CD4-positive, alpha-beta memory T cell (primary cell): ENCODE data around the gene EVI2B. TPM values are rescaled to one million over a fixed set of nuclear protein-coding genes. Genes with fewer than 3 reads are reported as not detected.
"Not testable (repeated sequence)": the region's sequence is repeated elsewhere in the genome, so short reads cannot be mapped to it uniquely, and the experiment has no call there.

Experiments used
- CTCF ChIA-PET: fragments of 350-600 bp; sonication (Branson Sonifier 250); formaldehyde crosslinking; loops from one replicate; lab custom pipeline; 2021; ENCODE audit warnings: inconsistent platforms; ENCODE audit not compliant: partially characterized antibody; lab: Charles Lee
- POLR2A ChIA-PET: fragments of 350-600 bp; sonication (Branson Sonifier 250); formaldehyde crosslinking; loops from one replicate; lab custom pipeline; 2021; ENCODE audit not compliant: partially characterized antibody; lab: Charles Lee
- DNase-seq, 5 donors: peaks; one replicate each; pipeline versions ENCODE4 v3.0.0 to v3.0.0-alpha.2; 2020 to 2022; ENCODE audit warnings: mixed read lengths in 1 of 5
- H3K27ac ChIP-seq: one replicate; pipeline ENCODE4 v1.7.0; 2013; ENCODE audit warnings: low read depth, low read length
- H3K27me3 ChIP-seq: 2 replicates; pipeline ENCODE4 v1.7.0; 2013; ENCODE audit warnings: mild to moderate bottlenecking, low read length, moderate library complexity; ENCODE audit not compliant: insufficient read depth
- H3K36me3 ChIP-seq: 2 replicates; pipeline ENCODE4 v1.7.0; 2013; ENCODE audit warnings: mild to moderate bottlenecking, low read length, moderate library complexity; ENCODE audit not compliant: insufficient read depth
- H3K4me1 ChIP-seq: 2 replicates; pipeline ENCODE4 v1.7.0; 2013; ENCODE audit warnings: mild to moderate bottlenecking, low read length, moderate library complexity; ENCODE audit not compliant: insufficient read depth
- H3K4me3 ChIP-seq, 2 donors: one replicate each; pipeline ENCODE4 v1.7.0; 2013; ENCODE audit warnings: low read length in 2 of 2, mild to moderate bottlenecking in 1 of 2
- H3K9me3 ChIP-seq, 2 donors: one replicate each; pipeline ENCODE4 v1.7.0; 2013; ENCODE audit warnings: low read length in 2 of 2, control low read depth in 1 of 2; ENCODE audit not compliant: control insufficient read depth in 1 of 2
- H3K27ac Mint-ChIP-seq, 7 donors: one replicate each; pipeline ENCODE4 v1.8.0; 2020 to 2021; ENCODE audit warnings: mixed read lengths in 7 of 7, mild to moderate bottlenecking in 6 of 7, inconsistent platforms in 3 of 7, moderate library complexity in 3 of 7
- H3K27me3 Mint-ChIP-seq, 2 donors: one replicate each; pipeline ENCODE4 v1.8.0; 2020 to 2021; ENCODE audit warnings: mixed read lengths in 2 of 2
- H3K36me3 Mint-ChIP-seq, 2 donors: one replicate each; pipeline ENCODE4 v1.8.0; 2020 to 2021; ENCODE audit warnings: mixed read lengths in 2 of 2, inconsistent platforms in 1 of 2, mild to moderate bottlenecking in 1 of 2
- H3K4me1 Mint-ChIP-seq, 4 donors: one replicate each; pipeline ENCODE4 v1.8.0; 2020 to 2021; ENCODE audit warnings: mixed read lengths in 4 of 4, mild to moderate bottlenecking in 1 of 4
- H3K4me3 Mint-ChIP-seq, 8 donors: one replicate each; pipeline ENCODE4 v1.8.0; 2020 to 2021; ENCODE audit warnings: mixed read lengths in 8 of 8, mild to moderate bottlenecking in 7 of 8, moderate library complexity in 6 of 8, inconsistent platforms in 3 of 8
- H3K9me3 Mint-ChIP-seq, 8 donors: one replicate each; pipeline ENCODE4 v1.8.0; 2020 to 2021; ENCODE audit warnings: mixed read lengths in 8 of 8, mild to moderate bottlenecking in 5 of 8, inconsistent platforms in 3 of 8, moderate library complexity in 1 of 8
- intact Hi-C: fragments of 100-400 bp; cut with micrococcal nuclease; formaldehyde crosslinking; loops from one replicate; pipeline ENCODE4 v1.15.1; 2023
- polyA plus RNA-seq, 2 donors: library from polyadenylated mRNA; unstranded; fragments of 300-500 nt; fragmentation: Illumina TruSeq; gene quantifications; one replicate each; pipeline ENCODE4 v1.2.3, GENCODE V29; 2021
- total RNA-seq, 2 experiments: library from RNA; stranded (reverse); gene quantifications; one replicate each; pipeline ENCODE4 v1.2.3, GENCODE V29; 2021

Gene EVI2B, protein sequence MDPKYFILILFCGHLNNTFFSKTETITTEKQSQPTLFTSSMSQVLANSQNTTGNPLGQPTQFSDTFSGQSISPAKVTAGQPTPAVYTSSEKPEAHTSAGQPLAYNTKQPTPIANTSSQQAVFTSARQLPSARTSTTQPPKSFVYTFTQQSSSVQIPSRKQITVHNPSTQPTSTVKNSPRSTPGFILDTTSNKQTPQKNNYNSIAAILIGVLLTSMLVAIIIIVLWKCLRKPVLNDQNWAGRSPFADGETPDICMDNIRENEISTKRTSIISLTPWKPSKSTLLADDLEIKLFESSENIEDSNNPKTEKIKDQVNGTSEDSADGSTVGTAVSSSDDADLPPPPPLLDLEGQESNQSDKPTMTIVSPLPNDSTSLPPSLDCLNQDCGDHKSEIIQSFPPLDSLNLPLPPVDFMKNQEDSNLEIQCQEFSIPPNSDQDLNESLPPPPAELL
- total RNA-seq = 100 to 1,000 TPM; 174 to 176 TPM
- 100 to 1,000 TPM in 1 of 2 donors, 10 to 100 TPM in 1; 99.2 to 103 TPM for polyA plus RNA-seq

DNA sequence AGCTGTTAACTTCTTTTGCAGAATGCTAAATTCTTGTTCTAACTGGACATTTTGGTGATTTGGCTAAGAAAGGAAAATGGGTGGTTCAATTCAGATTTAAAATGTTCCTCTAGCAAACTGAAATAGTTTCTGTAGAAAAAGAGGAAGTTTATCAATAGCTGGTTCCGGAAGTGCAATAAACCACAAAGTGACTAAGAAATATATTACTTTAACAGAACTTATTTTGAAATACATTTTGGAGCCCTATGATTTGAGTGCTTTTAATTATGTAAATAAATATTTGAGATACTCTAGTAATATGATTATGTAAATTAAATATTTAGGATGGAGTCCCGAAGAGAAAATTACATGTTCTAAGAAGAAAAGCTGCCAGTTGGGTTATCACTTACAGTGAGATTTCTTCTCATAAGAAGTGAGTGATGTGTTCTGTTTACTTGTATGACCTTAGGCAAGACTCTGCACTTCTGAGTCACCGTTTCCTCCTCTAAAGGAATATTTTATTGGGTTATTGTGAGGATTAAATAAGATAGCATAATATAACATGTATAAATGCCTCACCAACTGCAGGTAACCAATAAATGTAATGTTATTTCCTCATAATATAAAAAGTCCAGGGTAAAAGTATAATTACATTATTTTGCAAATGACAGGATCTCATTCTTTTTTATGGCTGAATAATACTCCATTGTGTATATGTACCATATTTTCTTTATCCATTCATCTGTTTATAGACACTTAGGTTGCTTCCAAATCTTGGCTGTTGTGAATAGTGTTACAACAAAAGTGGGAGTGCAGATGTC lies at the start of gene EVI2B:
Gene EVI2B (minus strand): TSS at position 73 of the 800 bp plus-strand sequence. CDS start 8,445 bp downstream, outside the sequence.
- Mint-ChIP-seq H3K27ac (peak within 1 kb of the TSS; percentile 88 to 97 (median 90)), H3K4me3 (peak within 1 kb of the TSS; percentile 88 to 97 (median 94)), H3K4me1 (peaks cover 23 to 70% (median 36%) of the 10 kb centered on the region in 4 donors), H3K9me3 (no peaks in the 10 kb centered on the region), H3K27me3 (no peaks in the 10 kb centered on the region), H3K36me3 (peaks cover 12 to 36% of the 10 kb centered on the region in 2 donors)
- intact Hi-C loops = loop anchor here (2.0 to 5.0 kb wide), 5 partner anchors 38 to 233 kb away; no protein-coding TSS in a partner anchor
- peaks cover 49% of the 10 kb centered on the region for H3K4me1 ChIP-seq
- H3K9me3 ChIP-seq = no peaks in the 10 kb centered on the region
- H3K27ac ChIP-seq = peak within 1 kb of the TSS; percentile 66
- H3K27me3 ChIP-seq = no peaks in the 10 kb centered on the region
- CTCF ChIA-PET = interaction anchor here (1.0 to 1.5 kb wide), 3 partner anchors 8 to 53 kb away, joined by 3 to 7 read pairs (median 3); partner anchors contain the start of gene EVI2A
- no peaks in the 10 kb centered on the region for H3K36me3 ChIP-seq
- H3K4me3 ChIP-seq = peak within 1 kb of the TSS; percentile 59 to 60
- peak; percentile 59 to 75 (median 62) for DNase-seq
- POLR2A ChIA-PET = interaction anchor here (0.6 to 9.0 kb wide), 9 partner anchors 7 to 1697 kb away, joined by 3 to 197 read pairs (median 4); partner anchors contain the start of gene EVI2A

DNA sequence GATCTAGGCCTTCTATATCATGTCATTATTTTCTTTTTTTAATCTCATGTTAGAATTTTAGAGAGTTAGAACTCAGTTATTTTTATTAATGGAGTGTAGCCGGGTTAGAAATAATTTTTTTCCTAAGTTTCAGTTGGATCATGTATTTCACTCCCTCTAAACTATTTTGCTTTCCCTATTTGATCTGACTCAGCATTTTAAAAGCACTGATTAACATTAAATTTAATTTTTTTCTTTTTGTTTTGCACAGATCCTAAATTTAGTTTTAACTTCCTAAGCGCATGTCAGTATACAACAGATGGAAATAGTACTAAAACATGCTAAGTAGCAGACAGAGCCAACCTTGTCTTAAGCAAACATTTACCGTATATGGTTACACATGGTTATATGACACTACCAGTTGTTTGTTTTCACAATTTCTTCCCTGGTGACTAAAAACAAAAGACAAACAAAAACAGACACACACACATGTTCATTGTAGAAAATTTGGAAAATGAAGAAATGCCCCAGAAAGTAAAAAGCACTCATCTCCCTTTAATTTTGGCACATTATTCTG lies 44.1 kb upstream of the EVI2B start:
- H3K4me3 ChIP-seq = no peak overlapping the region
- no peak for DNase-seq
- peaks cover 52 to 66% of the 10 kb centered on the region in 2 donors for H3K36me3 Mint-ChIP-seq
- intact Hi-C loops = no loop called here
- H3K4me3 Mint-ChIP-seq = no peak overlapping the region
- no peaks in the 10 kb centered on the region for H3K4me1 ChIP-seq
- no peaks in the 10 kb centered on the region for H3K27me3 Mint-ChIP-seq
- no peaks in the 10 kb centered on the region for H3K9me3 ChIP-seq
- peaks cover 23% of the 10 kb centered on the region for H3K36me3 ChIP-seq
- POLR2A ChIA-PET = no interaction called here
- H3K27me3 ChIP-seq = no peaks in the 10 kb centered on the region
- H3K27ac Mint-ChIP-seq = no peak overlapping the region
- CTCF ChIA-PET = interaction anchor here (1.2 kb wide), 1 partner anchor 15 kb away, joined by 6 read pairs; no protein-coding TSS in a partner anchor
- H3K27ac ChIP-seq = no peak overlapping the region
- H3K9me3 Mint-ChIP-seq = no peaks in the 10 kb centered on the region
- no peaks in the 10 kb centered on the region for H3K4me1 Mint-ChIP-seq

DNA sequence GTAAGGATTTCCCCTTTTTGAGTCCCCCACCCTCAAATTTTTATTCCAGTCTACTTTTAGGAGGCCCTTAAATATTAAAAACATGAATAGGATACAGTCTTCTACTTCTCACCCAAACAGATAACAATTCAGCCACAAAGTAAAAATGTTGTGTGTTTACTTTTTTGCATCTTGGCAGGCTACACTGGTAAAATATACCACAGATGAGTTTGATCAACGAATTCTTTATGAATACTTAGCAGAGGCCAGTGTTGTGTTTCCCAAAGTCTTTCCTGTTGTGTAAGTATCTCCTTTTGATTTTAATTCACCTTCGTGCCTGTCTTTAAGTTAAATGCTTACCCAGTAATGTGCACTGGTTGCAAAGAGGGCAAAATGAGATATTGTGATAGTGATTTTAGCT lies 43.2 kb upstream of the EVI2B start:
- Mint-ChIP-seq H3K27me3 (no peaks in the 10 kb centered on the region), H3K9me3 (no peaks in the 10 kb centered on the region), H3K27ac (peak overlapping the region in 1 of 7 donors; percentile 18), H3K4me1 (no peaks in the 10 kb centered on the region), H3K36me3 (peaks cover 46 to 65% of the 10 kb centered on the region in 2 donors), H3K4me3 (no peak overlapping the region)
- ChIA-PET POLR2A (interaction anchor here (0.8 kb wide), 1 partner anchor 12 kb away, joined by 3 read pairs; no protein-coding TSS in a partner anchor), CTCF (interaction anchor here (1.2 kb wide), 1 partner anchor 16 kb away, joined by 6 read pairs; no protein-coding TSS in a partner anchor)
- H3K4me1 ChIP-seq = no peaks in the 10 kb centered on the region
- H3K4me3 ChIP-seq = no peak overlapping the region
- H3K9me3 ChIP-seq = no peaks in the 10 kb centered on the region
- H3K27ac ChIP-seq = no peak overlapping the region
- H3K27me3 ChIP-seq = no peaks in the 10 kb centered on the region
- H3K36me3 ChIP-seq = peaks cover 20% of the 10 kb centered on the region
- intact Hi-C loops = no loop called here
- DNase-seq = no peak

DNA sequence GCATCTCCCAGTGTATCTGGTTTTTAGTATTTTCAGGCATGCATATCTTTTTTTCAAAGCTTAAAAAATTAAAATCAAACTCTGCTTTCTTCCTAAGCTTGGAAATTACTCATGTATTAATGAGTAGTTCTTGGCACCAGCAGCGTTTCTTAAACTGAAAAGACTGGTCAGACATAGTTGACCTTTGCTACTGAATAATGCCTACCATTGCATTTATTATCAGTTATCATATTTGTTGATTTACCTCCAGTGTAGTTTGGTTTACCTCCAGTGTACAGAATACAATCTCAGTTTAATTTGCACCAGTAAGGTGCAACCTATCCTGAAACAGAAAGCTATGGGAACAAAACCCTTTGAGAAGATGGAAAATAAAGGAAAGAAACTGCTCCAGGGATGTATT lies 42.1 kb upstream of the EVI2B start:
- ChIA-PET POLR2A (interaction anchor here (0.6 kb wide), 1 partner anchor 19 kb away, joined by 3 read pairs; no protein-coding TSS in a partner anchor), CTCF (no interaction called here)
- Histone ChIP-seq H3K4me3 (no peak overlapping the region), H3K27ac (no peak overlapping the region), H3K9me3 (no peaks in the 10 kb centered on the region), H3K36me3 (peaks cover 13% of the 10 kb centered on the region), H3K4me1 (no peaks in the 10 kb centered on the region), H3K27me3 (no peaks in the 10 kb centered on the region)
- Mint-ChIP-seq H3K27ac (no peak overlapping the region), H3K36me3 (peaks cover 44 to 65% of the 10 kb centered on the region in 2 donors), H3K27me3 (no peaks in the 10 kb centered on the region), H3K4me1 (no peaks in the 10 kb centered on the region), H3K9me3 (no peaks in the 10 kb centered on the region), H3K4me3 (no peak overlapping the region)
- intact Hi-C loops = no loop called here
- no peak for DNase-seq

DNA sequence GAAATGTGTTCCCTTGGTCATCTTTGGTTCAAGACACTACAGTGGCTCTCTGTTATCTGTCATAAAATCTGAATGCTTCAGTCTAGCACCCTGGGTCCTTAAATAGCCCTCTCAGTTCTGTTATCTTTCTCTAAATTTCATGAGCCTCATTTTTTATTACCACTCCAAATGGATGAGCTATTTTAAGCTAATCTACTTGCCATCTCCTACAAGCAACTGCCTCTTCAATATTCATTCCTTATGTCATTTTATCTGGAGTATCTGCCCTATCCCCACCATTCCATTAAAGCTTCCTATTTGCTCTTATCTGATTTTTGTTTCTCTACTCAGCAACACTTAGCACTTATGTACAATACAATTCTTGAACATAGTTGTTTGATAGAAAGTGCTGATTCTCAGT lies 35.6 kb upstream of the EVI2B start:
- Mint-ChIP-seq H3K9me3 (no peaks in the 10 kb centered on the region), H3K4me1 (no peaks in the 10 kb centered on the region), H3K36me3 (peaks cover 37 to 44% of the 10 kb centered on the region in 2 donors), H3K27me3 (no peaks in the 10 kb centered on the region), H3K4me3 (no peak overlapping the region), H3K27ac (no peak overlapping the region)
- H3K27ac ChIP-seq = no peak overlapping the region
- ChIA-PET POLR2A (no interaction called here), CTCF (interaction anchor here (0.7 kb wide), 1 partner anchor 523 kb away, joined by 3 read pairs; no protein-coding TSS in a partner anchor)
- no peak overlapping the region for H3K4me3 ChIP-seq
- H3K9me3 ChIP-seq = no peaks in the 10 kb centered on the region
- no peaks in the 10 kb centered on the region for H3K4me1 ChIP-seq
- H3K27me3 ChIP-seq = no peaks in the 10 kb centered on the region
- H3K36me3 ChIP-seq = peaks cover 4% of the 10 kb centered on the region
- no peak for DNase-seq
- intact Hi-C loops = no loop called here

DNA sequence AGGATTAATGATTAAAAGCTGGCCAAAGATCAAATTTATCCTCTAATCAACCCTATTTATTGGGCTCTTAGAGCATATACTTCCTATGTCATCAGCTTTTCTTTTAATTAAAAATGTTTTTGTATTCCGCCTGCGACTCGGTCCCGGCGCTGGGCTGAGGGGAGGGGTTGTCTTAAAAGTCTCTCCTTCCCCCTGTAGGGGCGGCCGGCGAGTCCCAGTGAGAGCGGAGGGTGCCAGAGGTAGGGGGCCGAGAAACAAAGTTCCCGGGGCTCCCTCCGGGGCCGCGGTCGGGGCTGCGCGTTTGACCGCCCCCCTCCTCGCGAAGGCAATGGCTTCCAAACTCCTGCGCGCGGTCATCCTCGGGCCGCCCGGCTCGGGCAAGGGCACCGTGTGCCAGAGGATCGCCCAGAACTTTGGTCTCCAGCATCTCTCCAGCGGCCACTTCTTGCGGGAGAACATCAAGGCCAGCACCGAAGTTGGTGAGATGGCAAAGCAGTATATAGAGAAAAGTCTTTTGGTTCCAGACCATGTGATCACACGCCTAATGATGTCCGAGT lies 31.4 kb upstream of the EVI2B start:
- H3K27me3 Mint-ChIP-seq, H3K4me1 ChIP-seq, H3K4me3 ChIP-seq, H3K4me1 Mint-ChIP-seq, intact Hi-C loops, H3K4me3 Mint-ChIP-seq, H3K27me3 ChIP-seq, H3K9me3 ChIP-seq, H3K27ac ChIP-seq, H3K36me3 ChIP-seq, POLR2A ChIA-PET, DNase-seq, H3K27ac Mint-ChIP-seq, H3K9me3 Mint-ChIP-seq: not testable (repeated sequence)
- H3K36me3 Mint-ChIP-seq = peaks cover 30 to 32% of the 10 kb centered on the region in 2 donors
- CTCF ChIA-PET = interaction anchor here (1.3 kb wide), 1 partner anchor 78 kb away, joined by 4 read pairs; no protein-coding TSS in a partner anchor
